GM19467 (cell line): Measurements from ENCODE around the gene IFT81.
"Not testable (repeated sequence)": the region's sequence is repeated elsewhere in the genome, so short reads cannot be mapped to it uniquely, and the experiment has no call there.

Source experiments
- ATAC-seq: cut with Tn5 transposase; IDR thresholded peaks from one replicate; pipeline ENCODE4 v1.9.1; 2021; ENCODE audit warnings: mild to moderate bottlenecking, moderate library complexity; ENCODE audit not compliant: unreplicated experiment

IFT81 gene

DNA sequence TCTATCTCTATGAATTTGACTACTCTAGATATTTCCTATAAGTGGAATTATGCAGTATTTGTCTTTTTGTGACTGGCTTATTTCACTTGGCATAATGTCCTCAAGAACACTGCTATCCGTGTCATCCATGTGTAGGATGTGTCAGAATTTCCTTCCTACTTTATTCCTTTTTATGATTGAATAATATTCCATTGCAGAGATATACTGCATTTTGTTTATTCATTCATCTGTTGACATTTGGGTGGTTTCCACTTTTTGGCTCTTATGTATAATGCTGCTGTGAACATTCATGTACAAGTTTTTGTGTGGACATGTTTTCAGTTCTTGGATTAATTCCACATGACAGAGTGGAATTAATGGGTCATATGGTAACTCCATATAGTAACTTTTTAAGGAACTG lies 111.2 kb downstream of the IFT81 start:
- ATAC-seq = no peak

DNA sequence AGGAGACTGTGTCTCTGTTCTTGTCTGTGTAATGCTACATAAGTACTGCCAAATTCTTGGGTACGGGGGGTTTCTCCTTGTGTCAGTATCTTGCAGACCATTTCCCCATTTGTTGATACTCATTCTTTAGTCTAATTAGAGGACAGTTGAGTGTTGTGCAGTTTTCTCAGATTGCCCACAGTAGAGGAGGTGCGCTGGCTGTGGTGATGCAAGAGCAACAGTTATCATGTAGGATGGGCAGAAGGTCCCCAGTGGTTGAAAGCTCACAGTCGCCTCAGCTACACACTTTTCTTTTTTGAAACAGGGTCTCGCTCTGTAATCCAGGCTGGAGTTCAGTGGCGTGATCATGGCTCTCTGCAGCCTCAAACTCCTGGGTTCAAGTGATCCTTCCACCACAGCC lies 119.1 kb downstream of the IFT81 start:
- no peak for ATAC-seq

DNA sequence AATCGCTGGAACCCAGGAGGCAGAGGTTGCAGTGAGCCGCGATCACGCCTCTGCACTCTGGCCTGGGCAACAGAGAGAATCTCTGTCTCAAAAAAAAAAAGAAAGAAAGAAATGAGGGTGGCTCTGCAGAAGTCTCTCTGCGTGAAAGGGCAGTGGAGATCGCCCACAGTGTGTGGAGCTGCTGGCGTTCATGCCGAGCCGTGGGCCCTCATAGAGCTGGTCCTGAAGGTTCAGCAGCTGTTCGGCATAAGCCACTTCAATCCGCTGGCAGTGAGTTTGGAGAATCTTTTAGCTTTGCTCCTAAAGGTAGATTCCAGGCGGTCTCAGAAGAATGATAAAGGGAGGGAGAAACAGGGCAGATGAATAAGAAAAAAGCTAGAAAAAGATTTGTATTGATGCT lies 120.2 kb downstream of the IFT81 start:
- no peak for ATAC-seq

DNA sequence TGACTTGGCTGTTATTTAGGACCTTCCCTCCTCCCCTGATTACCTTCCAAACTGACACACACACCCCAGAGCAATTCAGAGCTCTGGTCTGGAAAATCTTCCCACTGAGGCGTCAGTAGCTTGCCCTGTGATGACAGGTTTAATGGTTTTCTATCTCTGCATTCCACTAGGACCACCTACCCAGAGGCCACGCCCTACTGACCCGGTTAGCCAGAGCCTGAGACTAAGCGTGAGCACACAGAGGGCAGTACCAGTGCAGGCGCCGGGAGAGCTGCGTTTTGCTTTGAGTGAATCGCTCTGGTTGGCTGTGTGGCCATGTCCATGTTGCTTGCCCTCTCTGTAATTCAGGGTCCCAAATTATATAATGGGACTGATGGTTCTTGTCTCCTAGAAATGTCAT lies 120.7 kb downstream of the IFT81 start:
- no peak for ATAC-seq

DNA sequence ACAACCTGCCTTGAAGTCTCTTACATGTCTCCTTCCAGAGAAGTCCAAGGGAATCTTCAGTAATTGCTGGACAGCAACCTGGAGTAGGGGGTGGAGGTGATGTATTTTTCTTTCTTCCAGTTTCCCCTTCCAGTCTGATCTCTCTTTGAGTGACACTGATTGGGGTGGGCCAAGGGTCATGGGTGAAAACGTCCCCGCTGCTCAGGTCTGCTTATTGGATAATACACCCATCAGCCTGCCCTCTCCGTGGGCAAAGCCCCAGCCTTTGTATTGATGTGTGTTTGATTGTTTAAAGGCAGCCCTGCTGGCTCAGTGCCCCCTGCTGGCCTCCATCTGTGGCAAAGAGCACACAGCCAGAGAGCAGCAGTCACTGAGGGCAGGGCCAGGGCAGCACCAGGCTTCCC lies 121.2 kb downstream of the IFT81 start:
- no peak for ATAC-seq

DNA sequence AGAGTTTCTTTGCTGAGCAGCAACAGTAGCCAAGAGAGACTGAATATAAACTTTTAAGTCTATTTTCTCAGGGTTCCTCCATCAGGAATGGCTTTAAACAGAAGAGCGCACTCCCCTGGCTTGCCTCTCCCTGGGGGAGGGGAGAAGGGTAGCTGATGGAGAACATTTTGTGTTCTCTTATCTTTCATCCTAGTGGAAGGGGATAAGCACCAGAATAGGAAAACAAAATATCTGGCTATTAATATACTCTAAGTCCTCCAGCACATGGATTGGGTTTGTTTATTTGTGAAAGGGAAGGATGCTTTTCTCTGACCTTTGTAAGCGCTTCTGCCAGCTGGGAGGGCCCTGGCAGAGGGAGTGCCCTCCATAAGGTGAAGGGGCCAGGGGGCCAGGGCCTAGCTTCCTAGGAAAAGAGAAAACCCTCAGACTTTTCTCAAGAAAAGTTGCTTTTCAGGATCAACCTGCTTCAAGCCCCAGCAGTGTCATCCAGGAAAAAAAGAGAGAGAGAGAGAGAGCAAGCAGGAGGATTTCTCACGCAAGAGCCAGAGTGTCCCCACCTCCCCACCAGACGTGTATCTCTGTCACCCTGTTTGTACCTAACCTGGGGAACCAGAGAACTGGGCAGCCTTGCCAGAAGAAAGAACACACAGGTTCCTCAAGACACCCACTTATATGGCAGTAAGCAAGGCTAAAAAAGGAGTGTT lies 122.6 kb downstream of the IFT81 start:
- no peak for ATAC-seq

DNA sequence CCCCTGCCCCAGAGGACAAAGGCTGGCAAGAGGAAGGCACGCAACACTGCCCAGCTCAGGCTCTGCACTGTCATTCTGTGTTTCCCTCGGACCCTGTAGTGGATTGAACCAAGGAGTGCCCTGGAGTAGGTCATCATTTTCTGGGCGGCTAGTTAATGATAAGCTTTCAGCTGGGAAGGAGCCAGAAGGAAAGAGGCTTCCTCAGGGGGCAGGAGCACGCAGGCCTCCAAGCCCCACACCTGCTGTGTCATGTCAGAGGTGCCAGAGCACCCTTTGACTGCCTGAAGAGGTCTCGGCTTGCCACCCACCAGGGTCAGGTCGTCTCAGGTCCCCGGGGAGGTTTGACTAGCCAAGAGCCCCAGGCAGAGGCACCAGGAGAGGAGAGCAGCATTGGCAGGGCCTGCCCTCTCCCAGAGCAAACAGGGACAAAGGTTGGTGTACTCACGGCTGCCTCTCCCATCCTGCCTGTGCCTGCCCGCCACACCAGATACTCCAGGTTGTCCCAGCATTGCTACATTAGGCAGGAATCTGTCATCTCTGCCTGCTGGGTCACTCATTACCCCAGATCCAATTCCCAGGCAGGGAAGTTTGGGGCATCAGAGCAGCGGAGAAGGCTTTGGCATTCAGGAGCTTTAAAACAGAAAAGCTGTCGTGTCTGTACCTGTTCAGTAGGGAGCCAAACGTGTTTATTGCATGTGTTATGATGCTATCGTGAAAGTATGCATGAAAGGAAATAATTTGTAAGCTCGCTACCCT lies 123.4 kb downstream of the IFT81 start:
- ATAC-seq = no peak

DNA sequence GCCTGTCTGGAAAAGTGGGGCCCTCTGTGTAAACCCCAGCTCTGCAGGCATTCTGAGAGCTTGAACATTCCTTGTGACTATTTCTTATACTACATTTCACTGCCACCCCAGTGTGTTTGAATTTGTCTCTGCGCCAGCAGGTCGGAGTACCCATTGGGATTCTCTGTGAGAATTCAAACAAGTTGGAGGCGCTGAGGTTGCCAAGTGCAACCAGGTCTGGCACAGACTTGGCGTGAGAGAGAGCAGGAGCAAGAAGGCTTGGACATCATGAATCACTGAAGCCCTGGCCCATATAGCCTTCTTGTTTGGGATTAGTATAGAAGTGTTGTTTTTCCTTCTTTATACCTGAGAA lies 123.9 kb downstream of the IFT81 start:
- no peak for ATAC-seq

DNA sequence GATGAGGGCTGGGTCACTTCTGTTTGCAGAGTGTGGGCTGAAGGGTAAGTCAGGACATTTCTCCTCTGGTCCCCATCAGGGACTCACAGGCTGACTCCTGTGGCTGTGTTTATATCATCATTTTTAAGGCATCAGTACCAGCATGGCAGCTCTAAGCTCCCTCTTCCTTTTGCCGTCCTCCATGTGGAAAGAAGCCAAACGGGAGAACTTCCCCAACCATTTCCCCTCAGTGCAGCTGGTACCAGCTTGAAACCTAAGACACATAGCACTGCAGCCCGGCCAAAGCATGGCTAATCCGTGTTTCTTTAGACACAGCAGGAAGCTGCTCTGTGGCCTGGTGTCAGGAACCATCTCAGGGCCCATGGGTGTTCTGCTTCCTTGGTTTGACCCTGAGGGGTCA lies 124.9 kb downstream of the IFT81 start:
- ATAC-seq = no peak

DNA sequence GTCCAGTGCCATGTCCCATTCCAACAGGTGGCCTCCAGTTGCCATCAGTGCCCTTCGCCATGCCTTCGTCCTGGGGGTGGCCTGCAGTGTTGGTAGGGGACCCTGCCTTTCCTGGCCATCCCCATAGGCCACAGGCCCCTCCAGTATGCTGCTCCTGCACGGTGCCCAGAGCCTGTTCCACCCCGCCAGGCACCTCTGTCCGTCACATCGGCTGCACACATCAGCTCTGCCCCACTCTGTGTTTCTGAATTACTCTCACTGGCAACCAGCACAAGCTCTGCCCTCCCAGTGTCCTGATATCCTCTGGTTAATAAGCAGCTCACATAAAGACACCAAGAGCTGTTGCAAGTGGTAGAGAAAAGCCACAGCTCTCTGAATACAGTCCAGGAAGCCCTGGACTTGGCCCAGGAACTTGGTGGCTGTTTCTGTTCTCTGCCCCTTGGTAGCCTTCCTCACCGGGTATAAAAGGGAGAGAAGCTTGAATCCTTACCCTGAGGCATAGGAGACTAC lies 125.6 kb downstream of the IFT81 start:
- no peak for ATAC-seq

DNA sequence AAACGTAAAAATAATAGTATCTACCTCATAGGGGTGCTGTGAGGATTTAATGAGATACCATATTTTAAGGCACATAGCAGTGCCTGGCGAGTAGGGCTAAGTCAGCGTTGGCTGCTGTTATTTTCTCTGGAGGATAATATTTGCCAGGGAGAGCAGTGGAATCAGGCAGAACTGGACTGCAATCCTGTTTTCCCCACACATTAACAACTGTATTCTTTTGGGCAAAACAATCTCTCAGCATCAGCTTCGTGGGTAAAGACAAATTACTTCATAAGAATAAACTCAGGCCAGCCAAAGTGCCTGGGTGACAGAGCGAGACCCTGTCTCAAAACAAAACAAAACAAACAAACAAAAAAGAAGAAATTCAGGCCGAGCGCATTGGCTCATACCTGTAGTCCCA lies 127.2 kb downstream of the IFT81 start:
- ATAC-seq = no peak

DNA sequence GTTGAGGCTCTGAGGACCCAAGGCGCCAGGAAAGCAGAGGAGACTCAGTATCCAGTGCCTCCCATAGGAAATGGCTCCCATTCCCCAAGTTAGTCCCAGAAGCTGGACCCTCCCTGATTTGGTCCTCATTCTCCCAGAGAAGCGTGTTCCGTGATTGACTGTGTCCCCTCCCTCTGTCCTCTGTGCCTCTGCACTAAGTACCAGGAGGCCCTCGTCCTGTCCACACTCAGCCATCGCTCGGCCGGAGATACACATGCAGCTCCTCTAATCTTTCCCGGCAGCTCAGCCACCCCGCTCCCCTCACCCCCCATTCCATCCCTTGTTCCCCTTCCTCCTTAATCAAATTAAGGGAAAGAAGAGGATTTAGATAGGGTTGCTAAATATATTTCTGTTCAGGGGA lies 128.6 kb downstream of the IFT81 start:
- no peak for ATAC-seq

DNA sequence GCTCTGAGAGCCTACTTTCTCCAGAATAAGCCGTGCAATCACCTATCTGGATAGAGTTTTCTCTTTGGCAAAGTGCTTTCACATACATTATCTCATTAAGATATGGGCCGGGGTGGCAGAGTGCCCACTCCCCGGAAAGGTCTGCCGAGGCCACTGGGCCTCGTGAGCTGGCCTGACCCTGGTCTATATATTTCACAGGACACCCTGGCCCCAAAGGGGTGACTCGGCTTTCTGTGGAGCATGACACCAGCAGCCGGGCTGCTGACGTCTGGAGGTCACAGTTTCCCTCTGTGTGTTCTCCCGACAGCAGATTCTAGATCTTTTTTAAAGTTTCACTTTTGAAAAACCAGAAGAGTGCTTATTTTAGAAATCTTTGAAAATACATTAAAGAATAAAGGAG lies 129.0 kb downstream of the IFT81 start:
- no peak for ATAC-seq

DNA sequence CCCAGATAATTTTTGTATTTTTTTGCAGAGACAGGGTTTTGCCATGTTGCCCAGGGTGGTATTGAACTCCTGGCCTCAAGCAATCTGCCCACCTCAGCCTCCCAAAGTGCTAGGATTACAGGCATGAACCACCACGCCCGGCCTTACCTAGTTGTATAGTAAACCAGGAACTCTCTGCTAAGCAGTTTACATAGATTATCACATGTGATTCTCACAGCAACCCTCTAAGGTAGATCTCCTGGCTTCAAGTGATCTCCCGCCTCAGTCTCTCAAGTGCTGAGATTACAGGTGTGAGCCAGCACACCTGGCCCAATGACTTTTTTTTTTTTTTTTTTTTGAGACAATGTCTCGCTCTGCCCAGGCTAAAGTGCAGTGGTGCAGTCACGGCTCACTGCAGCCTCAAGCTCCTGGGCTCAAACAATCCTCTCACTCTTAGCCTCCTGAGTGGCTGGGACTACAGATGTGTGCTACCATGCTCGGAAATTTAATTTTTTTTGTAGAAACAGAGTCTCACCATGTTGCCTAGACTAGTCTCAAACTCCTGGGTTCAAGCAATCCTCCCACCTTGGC lies 130.9 kb downstream of the IFT81 start:
- no peak for ATAC-seq

DNA sequence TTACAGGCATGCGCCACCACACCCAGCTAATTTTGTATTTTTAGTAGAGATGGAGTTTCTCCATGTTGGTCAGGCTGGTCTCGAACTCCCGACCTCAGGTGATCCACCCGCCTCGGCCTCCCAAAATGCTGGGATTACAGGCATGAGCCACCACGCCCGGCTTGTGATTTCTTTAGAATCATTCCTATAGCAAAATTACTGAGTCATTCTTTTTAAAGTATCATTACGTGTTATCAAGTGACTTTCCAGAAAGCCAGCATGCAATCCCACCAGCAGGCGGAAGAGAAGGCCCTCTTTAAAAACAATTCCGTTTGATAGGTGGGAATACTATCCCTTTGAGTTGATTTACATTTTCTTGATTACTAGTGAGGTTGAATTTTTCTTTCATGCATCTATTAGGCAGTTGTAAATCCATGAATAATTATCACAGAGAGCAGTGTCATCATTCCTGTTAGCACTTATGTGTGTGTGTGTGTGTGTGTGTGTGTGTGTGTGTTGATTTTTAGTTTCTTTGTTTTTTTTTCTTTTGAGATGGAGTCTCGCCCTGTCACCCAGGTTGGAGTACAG lies 131.8 kb downstream of the IFT81 start:
- not testable (repeated sequence) for ATAC-seq

DNA sequence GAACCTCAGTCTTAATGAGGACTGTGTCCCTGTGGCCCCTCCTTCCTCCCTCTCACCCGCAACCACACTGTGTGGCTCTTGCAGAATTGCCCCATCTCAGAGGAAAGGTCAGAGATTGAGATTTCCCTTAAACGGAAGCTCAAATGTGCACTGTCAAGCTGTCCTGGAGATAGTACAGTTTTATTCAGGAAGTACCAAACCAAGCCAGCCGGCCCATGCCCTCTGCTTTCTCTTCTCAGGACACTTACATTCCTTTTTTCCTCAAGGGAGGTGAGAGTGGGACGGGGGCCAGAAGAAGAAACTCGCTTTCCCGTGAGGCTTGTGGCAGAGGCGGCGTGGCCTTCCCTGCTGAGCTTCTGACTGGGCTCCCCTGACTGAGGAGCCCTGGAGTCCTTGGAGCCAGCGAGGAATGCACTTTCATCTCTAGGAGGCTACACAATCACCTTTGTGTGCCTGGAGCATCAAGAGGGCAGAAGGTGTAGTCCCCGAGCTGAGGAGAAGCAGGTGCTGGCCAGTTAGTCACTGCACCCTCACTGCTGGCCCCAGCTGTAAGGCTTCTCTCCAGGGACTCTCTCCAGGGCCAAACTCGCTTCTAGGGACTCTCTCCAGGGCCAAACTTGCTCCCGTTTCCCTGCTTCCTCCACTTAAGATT lies 132.7 kb downstream of the IFT81 start:
- no peak for ATAC-seq

DNA sequence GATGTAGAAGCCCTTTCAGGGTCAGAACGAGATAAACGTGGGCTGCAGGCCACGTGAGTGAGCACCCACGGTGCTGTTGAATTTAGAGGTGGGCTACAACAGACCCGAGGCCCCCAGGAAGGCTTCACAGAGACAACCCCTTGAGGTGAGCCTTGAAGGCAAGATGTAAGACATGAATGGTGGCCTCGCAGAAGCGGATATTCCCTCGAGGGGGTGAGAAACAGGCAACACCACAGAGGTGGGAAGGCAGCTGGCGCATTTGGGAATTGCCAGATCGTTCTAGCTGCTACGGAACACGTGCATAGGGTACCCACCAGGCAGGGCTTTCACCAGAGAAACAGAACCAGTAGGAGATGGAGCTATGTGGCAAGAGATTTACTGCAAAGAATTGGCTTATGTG lies 134.3 kb downstream of the IFT81 start:
- no peak for ATAC-seq

DNA sequence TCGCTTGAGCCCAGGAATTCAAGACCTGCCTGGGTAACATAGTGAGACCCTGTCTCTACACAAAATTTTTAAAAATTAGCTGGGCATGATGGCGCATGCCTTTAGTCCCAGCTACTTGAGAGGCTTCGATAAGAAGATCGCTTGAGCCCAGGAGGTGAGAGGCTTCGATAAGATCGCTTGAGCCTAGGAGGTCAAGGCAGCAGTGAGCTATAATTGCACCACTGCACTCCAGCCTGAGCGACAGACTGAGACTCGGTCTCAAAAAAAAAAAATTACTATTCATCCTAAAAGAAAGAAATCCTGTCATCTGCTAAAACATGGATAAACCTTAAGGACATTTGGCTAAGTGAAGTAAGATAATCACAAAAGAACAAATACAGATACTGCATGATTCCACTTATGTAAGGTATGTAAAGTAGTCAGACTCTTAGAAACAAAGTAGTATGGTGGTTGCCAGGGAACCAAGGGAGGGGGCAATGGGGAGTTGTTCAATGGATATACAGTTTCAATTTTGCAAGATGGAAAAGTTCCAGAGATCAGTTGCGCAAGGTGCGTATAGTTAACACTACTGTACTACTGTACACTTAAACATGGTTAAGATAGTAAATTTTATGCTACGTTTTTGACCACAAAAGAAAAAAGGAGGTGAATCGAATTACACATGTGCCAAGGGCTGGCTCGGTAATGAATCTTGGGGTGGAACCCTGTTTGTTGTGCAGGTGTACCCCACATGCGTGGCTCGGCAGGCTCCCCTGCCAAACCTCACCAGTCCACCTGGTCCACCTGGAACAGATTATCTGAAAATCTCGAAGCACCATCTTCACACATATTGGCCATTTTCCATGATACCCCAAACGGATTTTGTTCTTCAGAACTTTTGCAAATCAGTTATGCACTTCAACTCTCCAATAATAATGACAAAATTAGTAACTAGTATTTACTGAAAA lies 138.6 kb downstream of the IFT81 start:
- no peak for ATAC-seq

DNA sequence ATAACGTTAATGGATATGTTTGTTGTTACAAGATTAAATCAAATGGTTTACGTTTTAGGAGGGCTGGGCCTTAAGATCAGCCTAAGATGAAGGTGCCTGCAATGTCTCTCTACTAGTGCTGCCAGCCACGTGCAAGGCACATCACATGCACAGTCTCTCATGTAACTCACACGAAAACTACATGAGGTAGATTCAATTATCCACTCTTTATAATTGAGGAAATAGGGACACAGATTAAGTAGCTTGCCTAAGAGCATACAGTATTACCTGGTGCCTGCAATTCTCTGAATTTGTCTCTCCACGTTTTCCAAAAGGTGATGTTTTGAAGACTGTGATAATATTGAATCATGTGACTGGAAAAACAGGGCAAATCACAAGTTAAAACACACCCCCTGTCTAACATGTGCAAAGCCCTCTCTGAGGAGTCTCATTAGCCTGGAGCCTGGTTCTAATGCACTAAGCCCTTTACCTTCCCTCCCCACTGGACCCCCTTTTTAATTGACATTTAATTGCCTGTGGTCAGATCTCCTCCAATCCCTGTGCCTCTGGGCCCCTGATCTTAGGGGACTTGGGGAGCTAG lies 142.3 kb downstream of the IFT81 start:
- ATAC-seq = no peak
